Loucy (cell line): ENCODE measurements around the gene SYT1.

ENCODE experiments used
- H2AFZ ChIP-seq: fragments of 200-600 bp; sonication (generic); 2 replicates; pipeline ENCODE4 v1.6.0; 2016; ENCODE audit warnings: antibody characterized with exemption, mild to moderate bottlenecking, low read length, moderate library complexity
- H3F3A ChIP-seq: fragments of 200-600 bp; 2 replicates; pipeline ENCODE4 v1.6.0; 2016; ENCODE audit warnings: antibody characterized with exemption, low read depth, mild to moderate bottlenecking
- H3K27me3 ChIP-seq: fragments of 200-600 bp; sonication (generic); 2 replicates; pipeline ENCODE4 v1.6.1; 2014; ENCODE audit warnings: low read length, mild to moderate bottlenecking; ENCODE audit not compliant: insufficient read depth, poor library complexity, severe bottlenecking
- H3K36me3 ChIP-seq: fragments of 200-600 bp; sonication (generic); 2 replicates; pipeline ENCODE4 v1.6.1; 2016; ENCODE audit warnings: low read length; ENCODE audit not compliant: insufficient read depth
- H3K4me1 ChIP-seq: fragments of 200-600 bp; sonication (generic); 2 replicates; pipeline ENCODE4 v1.5.1; 2014; ENCODE audit warnings: low read length, mild to moderate bottlenecking; ENCODE audit not compliant: insufficient read depth, poor library complexity, severe bottlenecking
- H3K4me2 ChIP-seq: fragments of 200-600 bp; sonication (generic); 2 replicates; pipeline ENCODE4 v1.6.0; 2014; ENCODE audit warnings: antibody characterized with exemption, low read length, low read depth, mild to moderate bottlenecking; ENCODE audit not compliant: poor library complexity, severe bottlenecking
- H3K4me3 ChIP-seq: fragments of 200-600 bp; sonication (generic); 2 replicates; pipeline ENCODE4 v1.5.1; 2014; ENCODE audit warnings: low read length, mild to moderate bottlenecking, mixed read lengths; ENCODE audit not compliant: poor library complexity, severe bottlenecking
- H3K79me2 ChIP-seq: fragments of 200-600 bp; sonication (generic); 2 replicates; pipeline ENCODE4 v1.6.1; 2014; ENCODE audit warnings: low read length; ENCODE audit not compliant: insufficient read depth
- H3K9ac ChIP-seq: fragments of 200-600 bp; sonication (generic); 2 replicates; pipeline ENCODE4 v1.6.0; 2014; ENCODE audit warnings: mild to moderate bottlenecking, low read depth, low read length, moderate library complexity; ENCODE audit not compliant: poor library complexity, severe bottlenecking
- H3K9me2 ChIP-seq: fragments of 200-600 bp; sonication (generic); replicated peaks from 2 replicates; pipeline ENCODE4 v1.6.1; 2016; ENCODE audit warnings: low read depth, low read length, mixed read lengths
- H3K9me3 ChIP-seq: fragments of 200-600 bp; sonication (generic); 2 replicates; pipeline ENCODE4 v1.6.1; 2014; ENCODE audit warnings: mild to moderate bottlenecking, antibody characterized with exemption, low read length, low read depth; ENCODE audit not compliant: insufficient read depth
- H4K20me1 ChIP-seq: fragments of 200-600 bp; sonication (generic); 2 replicates; pipeline ENCODE4 v1.6.0; 2014; ENCODE audit warnings: antibody characterized with exemption, low read length, mild to moderate bottlenecking; ENCODE audit not compliant: insufficient read depth, poor library complexity, severe bottlenecking
- EZH2phosphoT487 ChIP-seq: fragments of 200-600 bp; IDR thresholded peaks from 2 replicates; pipeline ENCODE4 v1.6.1; 2018; ENCODE audit warnings: antibody characterized with exemption, mild to moderate bottlenecking, moderate library complexity, borderline replicate concordance
- TF ChIP-seq, protein P1 (sequence below): fragments of 200-600 bp; sonication (generic); conservative IDR thresholded peaks from 2 replicates; pipeline ENCODE4 v1.5.1; 2014; ENCODE audit warnings: mild to moderate bottlenecking, antibody characterized with exemption, low read length

The SYT1 gene

DNA sequence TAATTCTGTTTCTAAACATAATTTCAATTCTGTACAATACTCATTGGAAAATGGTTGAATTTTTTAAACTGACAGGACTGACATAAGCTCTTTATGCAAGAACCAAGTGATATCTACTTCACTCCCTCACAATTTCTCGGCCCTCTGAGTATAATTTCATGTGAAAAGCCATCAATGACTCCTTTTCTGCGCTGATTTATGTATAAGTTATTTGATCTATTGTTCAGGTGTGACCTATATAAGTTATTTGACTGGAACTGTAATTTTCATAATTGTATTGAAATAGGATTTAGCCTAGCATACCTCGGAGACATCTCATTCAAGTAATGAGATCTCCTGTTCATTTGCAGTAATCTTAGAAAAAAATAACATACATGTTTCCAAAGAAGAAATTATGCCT is 184.4 kb downstream of the SYT1 start:
- no peaks in the 10 kb centered on the region for H3K27me3 ChIP-seq
- no peaks in the 10 kb centered on the region for H3F3A ChIP-seq
- no peak overlapping the region for H3K4me2 ChIP-seq
- no peaks in the 10 kb centered on the region for H4K20me1 ChIP-seq
- no peaks in the 10 kb centered on the region for H3K9me3 ChIP-seq
- no peaks in the 10 kb centered on the region for H3K79me2 ChIP-seq
- no peak overlapping the region for H3K9ac ChIP-seq
- no peak overlapping the region for H2AFZ ChIP-seq
- H3K9me2 ChIP-seq = no peaks in the 10 kb centered on the region
- no peak overlapping the region for H3K4me3 ChIP-seq
- TF ChIP-seq, protein P1, sequence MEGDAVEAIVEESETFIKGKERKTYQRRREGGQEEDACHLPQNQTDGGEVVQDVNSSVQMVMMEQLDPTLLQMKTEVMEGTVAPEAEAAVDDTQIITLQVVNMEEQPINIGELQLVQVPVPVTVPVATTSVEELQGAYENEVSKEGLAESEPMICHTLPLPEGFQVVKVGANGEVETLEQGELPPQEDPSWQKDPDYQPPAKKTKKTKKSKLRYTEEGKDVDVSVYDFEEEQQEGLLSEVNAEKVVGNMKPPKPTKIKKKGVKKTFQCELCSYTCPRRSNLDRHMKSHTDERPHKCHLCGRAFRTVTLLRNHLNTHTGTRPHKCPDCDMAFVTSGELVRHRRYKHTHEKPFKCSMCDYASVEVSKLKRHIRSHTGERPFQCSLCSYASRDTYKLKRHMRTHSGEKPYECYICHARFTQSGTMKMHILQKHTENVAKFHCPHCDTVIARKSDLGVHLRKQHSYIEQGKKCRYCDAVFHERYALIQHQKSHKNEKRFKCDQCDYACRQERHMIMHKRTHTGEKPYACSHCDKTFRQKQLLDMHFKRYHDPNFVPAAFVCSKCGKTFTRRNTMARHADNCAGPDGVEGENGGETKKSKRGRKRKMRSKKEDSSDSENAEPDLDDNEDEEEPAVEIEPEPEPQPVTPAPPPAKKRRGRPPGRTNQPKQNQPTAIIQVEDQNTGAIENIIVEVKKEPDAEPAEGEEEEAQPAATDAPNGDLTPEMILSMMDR = no peak
- TF ChIP-seq EZH2phosphoT487 = no peak
- H3K4me1 ChIP-seq = no peaks in the 10 kb centered on the region
- no peaks in the 10 kb centered on the region for H3K36me3 ChIP-seq

DNA sequence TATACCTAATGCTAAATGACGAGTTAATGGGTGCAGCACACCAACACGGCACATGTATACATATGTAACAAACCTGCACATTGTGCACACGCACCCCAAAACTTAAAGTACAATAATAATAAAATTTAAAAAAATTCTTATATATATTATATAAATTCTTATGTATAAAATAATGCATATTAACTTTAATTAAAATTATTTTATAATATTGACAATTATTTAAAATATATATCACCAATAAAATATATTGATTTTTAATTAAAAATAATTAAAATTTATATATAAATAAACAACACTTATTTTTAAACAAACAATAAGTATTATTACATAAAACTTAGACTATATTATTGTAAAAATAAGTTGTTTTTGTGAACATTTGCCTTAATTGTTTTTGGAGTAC is 188.8 kb downstream of the SYT1 start:
- TF ChIP-seq, protein P1 = no peak
- TF ChIP-seq EZH2phosphoT487 = no peak
- Histone ChIP-seq H3K4me1 (no peaks in the 10 kb centered on the region), H3K79me2 (no peaks in the 10 kb centered on the region), H3K36me3 (no peaks in the 10 kb centered on the region), H3F3A (no peaks in the 10 kb centered on the region), H3K9me2 (no peaks in the 10 kb centered on the region), H3K27me3 (no peaks in the 10 kb centered on the region), H3K9ac (no peak overlapping the region), H4K20me1 (no peaks in the 10 kb centered on the region), H2AFZ (no peak overlapping the region), H3K4me3 (no peak overlapping the region), H3K4me2 (no peak overlapping the region), H3K9me3 (no peaks in the 10 kb centered on the region)

DNA sequence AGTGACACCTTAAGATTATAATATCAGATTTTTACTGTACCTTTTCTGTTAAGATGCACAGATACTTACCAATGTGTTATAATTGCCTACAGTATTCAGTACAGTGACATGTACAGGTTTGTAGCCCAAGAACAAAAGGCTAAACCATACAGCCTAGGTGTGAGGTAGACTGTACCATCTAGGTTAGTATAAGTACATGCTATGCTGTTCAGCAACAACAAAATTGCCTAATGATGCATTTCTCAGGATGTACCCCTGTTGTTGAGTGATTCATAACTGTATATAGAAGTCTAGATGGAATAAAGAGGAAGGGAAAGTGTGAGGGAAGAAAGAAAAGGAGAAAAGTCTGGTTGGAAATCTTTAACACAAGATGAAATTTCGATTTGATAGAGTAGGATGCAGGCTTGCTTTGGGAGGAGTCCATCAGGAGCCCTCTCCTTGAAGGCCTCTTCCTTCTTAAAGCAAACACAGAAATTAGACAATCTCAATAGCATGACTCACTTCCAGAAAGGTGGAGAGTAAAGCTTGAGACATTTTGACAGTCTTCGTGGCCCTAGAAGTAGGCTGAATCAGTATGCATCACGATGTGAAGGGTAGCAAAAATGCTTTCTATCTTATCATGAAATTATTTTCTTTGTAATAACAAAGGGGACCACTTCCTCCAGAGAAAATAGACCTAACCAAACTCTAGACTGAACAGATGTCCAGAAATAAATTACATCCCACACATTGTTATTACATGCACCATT is 191.5 kb downstream of the SYT1 start:
- no peaks in the 10 kb centered on the region for H4K20me1 ChIP-seq
- H3K27me3 ChIP-seq = no peaks in the 10 kb centered on the region
- no peaks in the 10 kb centered on the region for H3K4me1 ChIP-seq
- no peaks in the 10 kb centered on the region for H3K9me3 ChIP-seq
- no peaks in the 10 kb centered on the region for H3F3A ChIP-seq
- no peaks in the 10 kb centered on the region for H3K36me3 ChIP-seq
- no peaks in the 10 kb centered on the region for H3K9me2 ChIP-seq
- no peak overlapping the region for H3K4me2 ChIP-seq
- no peak overlapping the region for H3K9ac ChIP-seq
- H2AFZ ChIP-seq = no peak overlapping the region
- H3K79me2 ChIP-seq = no peaks in the 10 kb centered on the region
- no peak for TF ChIP-seq EZH2phosphoT487
- TF ChIP-seq, protein P1 = no peak
- no peak overlapping the region for H3K4me3 ChIP-seq
